Psoas muscle (tissue), 8 donors: ENCODE results near the gene RASAL2. TPM values are rescaled to one million over a fixed set of nuclear protein-coding genes. Genes with fewer than 3 reads are reported as not detected.

Source experiments
- ATAC-seq, 4 donors: fragments of 200-7000 bp; cut with Tn5 transposase; one replicate each; pipeline ENCODE4 v1.9.1; 2020; ENCODE audit warnings: moderate library complexity in 3 of 4, mild to moderate bottlenecking in 2 of 4
- DNase-seq, 2 donors: peaks; one replicate each; pipeline ENCODE4 v3.0.0-alpha.2; 2020
- H3K27ac ChIP-seq: fragments of 200-600 bp; one replicate; pipeline ENCODE4 v1.8.0; 2022
- H3K27me3 ChIP-seq, 3 donors: fragments of 200-600 bp in 1 of 3; one replicate each; pipeline versions ENCODE4 v1.6.1 to v1.8.0; 2013 to 2022; ENCODE audit warnings: low read length in 2 of 3, mild to moderate bottlenecking in 2 of 3, moderate library complexity in 1 of 3; ENCODE audit not compliant: insufficient read depth in 3 of 3
- H3K36me3 ChIP-seq, 2 donors: fragments of 200-600 bp in 1 of 2; one replicate each; pipeline versions ENCODE4 v1.6.1 to v1.8.0; 2013 to 2022; ENCODE audit warnings: low read depth in 1 of 2, mild to moderate bottlenecking in 1 of 2, moderate library complexity in 1 of 2; ENCODE audit not compliant: insufficient read depth in 1 of 2
- H3K4me1 ChIP-seq: fragments of 200-600 bp; one replicate; pipeline ENCODE4 v1.8.0; 2022
- H3K4me3 ChIP-seq: fragments of 200-600 bp; one replicate; pipeline ENCODE4 v1.8.0; 2022; ENCODE audit warnings: mild to moderate bottlenecking
- H3K9me3 ChIP-seq: fragments of 200-600 bp; one replicate; pipeline ENCODE4 v1.8.0; 2022
- CTCF ChIP-seq: fragments of 200-600 bp; IDR thresholded peaks from one replicate; pipeline ENCODE4 v1.8.0; 2022; ENCODE audit warnings: antibody characterized with exemption
- WGBS, 3 donors: extraction: QIAGEN DNeasy Blood & Tissue Kit; methylation state at CpG; one replicate each; pipeline versions ENCODE4 v1.1.6 to v1.1.7; 2013; 5-methylcytosine and 5-hydroxymethylcytosine counted together
- intact Hi-C, 2 donors: fragments of 100-400 bp; cut with DNase I; formaldehyde crosslinking; loops; one replicate each; pipeline versions ENCODE4 v1.11.0 to v1.14.2; 2022
- polyA plus RNA-seq, 3 donors: library from polyadenylated mRNA; stranded (reverse); fragments of 200-250 nt; gene quantifications; one replicate each; pipeline ENCODE4 v1.2.3, GENCODE V29; 2013
- total RNA-seq, 4 donors: library from RNA; stranded (reverse); fragmentation: NEBNext Ultra II Directional in 2 of 4; extraction: Animal tissue kit (Norgen Biotek cat#: 25700) in 2 of 4; gene quantifications; one replicate each; pipeline versions ENCODE4 v1.2.1 to v1.2.4, GENCODE V29; 2021 to 2023
- donor health status: healthy with polysubstance abuse.
- donor health status: DM: no; HTN: no; CAD: no; lungs with moderate emphysema.
- donor health status: Bipolar disorder and iron deficiency.
- donor health status: healthy.
- donor health status: DM: yes; HTN: yes; CAD: no.
- donor health status: DM: no; HTN: no; CAD: no.
- donor health status: DM: no; HTN: no; CAD: no.
- donor health status: DM: yes; HTN: yes; CAD: no.

RASAL2 gene
- total and polyA plus RNA-seq, 7 donors = 1.9 to 42.1 (median 5.5) TPM

GRCh38 chr1:178254433-178254832 is 160.5 kb downstream of the RASAL2 start:
- Histone ChIP-seq H3K27ac (no peak overlapping the region), H3K9me3 (no peaks in the 10 kb centered on the region), H3K27me3 (no peaks in the 10 kb centered on the region), H3K36me3 (no peaks in the 10 kb centered on the region), H3K4me3 (no peak overlapping the region), H3K4me1 (no peaks in the 10 kb centered on the region)
- intact Hi-C loops = no loop called here
- DNase-seq (no peak), ATAC-seq (no peak)
- TF ChIP-seq CTCF = no peak

DNA sequence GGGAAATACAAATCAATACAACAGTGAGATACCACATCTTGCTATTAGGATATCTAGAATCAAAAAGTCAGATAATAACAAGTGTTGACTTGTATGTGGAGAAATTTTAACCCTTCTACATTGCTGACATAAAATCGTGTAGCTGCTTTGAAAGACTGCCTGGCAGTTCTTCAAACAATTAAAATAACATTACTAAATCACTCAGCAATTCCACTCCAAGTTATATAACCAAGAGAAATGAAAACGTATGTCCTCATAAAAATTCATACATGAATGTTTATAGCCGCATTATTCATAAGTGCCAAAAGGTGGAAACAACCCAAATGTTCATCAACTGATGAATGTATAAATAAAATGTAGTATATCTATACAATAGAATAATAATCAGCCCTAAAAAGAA is 164.6 kb downstream of the RASAL2 start:
- no peak overlapping the region for H3K4me3 ChIP-seq
- H3K9me3 ChIP-seq = no peaks in the 10 kb centered on the region
- no peaks in the 10 kb centered on the region for H3K36me3 ChIP-seq
- no peak for TF ChIP-seq CTCF
- ATAC-seq (no peak), DNase-seq (no peak)
- intact Hi-C loops = no loop called here
- no peak overlapping the region for H3K27ac ChIP-seq
- 57 to 64% (median 60%) methylated on average over 3 of the region's 3 CpGs for WGBS, 3 donors
- H3K27me3 ChIP-seq = no peaks in the 10 kb centered on the region
- H3K4me1 ChIP-seq = no peaks in the 10 kb centered on the region

DNA sequence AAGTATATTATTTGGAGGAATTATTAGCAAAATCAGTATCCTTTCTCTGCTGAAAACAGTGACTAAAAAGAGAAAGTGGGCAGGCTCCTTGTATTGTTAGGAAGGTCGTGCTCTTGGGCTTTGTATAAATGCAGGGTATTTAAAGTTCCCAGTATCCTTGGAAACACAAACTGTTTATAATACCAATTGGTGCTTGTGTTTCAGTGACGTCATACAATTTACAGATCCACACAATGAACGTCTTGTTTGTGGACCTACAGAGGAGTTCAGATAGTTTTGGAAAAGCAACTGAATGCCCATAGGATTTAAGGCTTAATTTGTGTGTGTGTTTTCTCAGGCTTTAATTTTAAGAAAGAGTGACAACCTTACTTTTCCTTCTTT is 168.2 kb downstream of the RASAL2 start:
- no peaks in the 10 kb centered on the region for H3K9me3 ChIP-seq
- no peaks in the 10 kb centered on the region for H3K4me1 ChIP-seq
- no peak overlapping the region for H3K27ac ChIP-seq
- no peak overlapping the region for H3K4me3 ChIP-seq
- H3K27me3 ChIP-seq = no peaks in the 10 kb centered on the region
- intact Hi-C loops = no loop called here
- WGBS, 3 donors = 15 to 24% (median 16%) methylated on average over 3 of the region's 3 CpGs
- ATAC-seq (no peak), DNase-seq (no peak)
- TF ChIP-seq CTCF = no peak
- no peaks in the 10 kb centered on the region for H3K36me3 ChIP-seq

- DNase-seq (no peak), ATAC-seq (no peak)
- Histone ChIP-seq H3K36me3 (no peaks in the 10 kb centered on the region), H3K4me3 (no peak overlapping the region), H3K27me3 (no peaks in the 10 kb centered on the region), H3K27ac (no peak overlapping the region), H3K9me3 (no peaks in the 10 kb centered on the region), H3K4me1 (no peaks in the 10 kb centered on the region)
- 26 to 37% (median 29%) methylated on average over 2 of the region's 2 CpGs for WGBS, 3 donors
- intact Hi-C loops = no loop called here
- TF ChIP-seq CTCF = no peak
Observed at GRCh38 chr1:178263341-178263740, 169.4 kb downstream of the RASAL2 start.

- 95 to 98% (median 96%) methylated on average over 3 of the region's 3 CpGs for WGBS, 3 donors
- no peak for ATAC-seq
- no peak for TF ChIP-seq CTCF
- intact Hi-C loops = no loop called here
- Histone ChIP-seq H3K4me1 (no peaks in the 10 kb centered on the region), H3K9me3 (no peaks in the 10 kb centered on the region), H3K4me3 (no peak overlapping the region), H3K36me3 (no peaks in the 10 kb centered on the region), H3K27ac (no peak overlapping the region), H3K27me3 (no peaks in the 10 kb centered on the region)
- no peak for DNase-seq
Observed at GRCh38 chr1:178266113-178266512, 172.2 kb downstream of the RASAL2 start.
